WTC11 (cell line): Measurements from ENCODE around the gene MIDN. TPM values are rescaled to one million over a fixed set of nuclear protein-coding genes. Genes with fewer than 3 reads are reported as not detected.

Experiments used
- ATAC-seq: fragments of 200-7000 bp; cut with Tn5 transposase; 2 replicates; pipeline ENCODE4 v1.10.0; 2021; ENCODE audit warnings: mild to moderate bottlenecking, moderate library complexity
- CTCF ChIA-PET: fragments of 300-600 bp; sonication (Branson Sonifier 250); formaldehyde crosslinking; loops from one replicate; lab custom pipeline; 2021; ENCODE audit warnings: antibody characterized with exemption; lab: Charles Lee
- POLR2A ChIA-PET: fragments of 350-600 bp; sonication (Branson Sonifier 250); formaldehyde crosslinking; loops from one replicate; lab custom pipeline; 2021; ENCODE audit warnings: antibody characterized with exemption; lab: Charles Lee
- DNase-seq: peaks from one replicate; pipeline ENCODE4 v3.0.0; 2021; ENCODE audit warnings: low spot score
- H3K27ac Mint-ChIP-seq: 2 replicates; pipeline ENCODE4 v1.8.0; 2021; ENCODE audit warnings: mixed read lengths
- H3K27me3 Mint-ChIP-seq: 2 replicates; pipeline ENCODE4 v1.8.0; 2021; ENCODE audit warnings: low read depth, mild to moderate bottlenecking, moderate library complexity, mixed read lengths
- H3K36me3 Mint-ChIP-seq: 2 replicates; pipeline ENCODE4 v1.8.0; 2021; ENCODE audit warnings: mixed read lengths
- H3K4me1 Mint-ChIP-seq: 2 replicates; pipeline ENCODE4 v1.8.0; 2022; ENCODE audit warnings: mixed read lengths
- H3K4me3 Mint-ChIP-seq: 2 replicates; pipeline ENCODE4 v1.8.0; 2021; ENCODE audit warnings: mild to moderate bottlenecking, moderate library complexity, mixed read lengths
- H3K9me3 Mint-ChIP-seq: 2 replicates; pipeline ENCODE4 v1.8.0; 2021; ENCODE audit warnings: mixed read lengths
- CREB1 ChIP-seq: sonication (generic); formaldehyde crosslinking; IDR thresholded peaks from 2 replicates; pipeline ENCODE4 v1.8.0; 2023; ENCODE audit warnings: mild to moderate bottlenecking, missing genetic modification reagents
- CREM ChIP-seq: sonication (generic); formaldehyde crosslinking; IDR thresholded peaks from 2 replicates; pipeline ENCODE4 v1.8.1; 2022; ENCODE audit warnings: mild to moderate bottlenecking, missing genetic modification reagents, moderate library complexity
- ELF4 ChIP-seq: sonication (generic); formaldehyde crosslinking; IDR thresholded peaks from 2 replicates; pipeline ENCODE4 v1.8.1; 2022; ENCODE audit warnings: low read depth, mild to moderate bottlenecking, moderate library complexity, missing genetic modification reagents
- ESRRA ChIP-seq: sonication (generic); formaldehyde crosslinking; IDR thresholded peaks from 2 replicates; pipeline ENCODE4 v1.8.1; 2022; ENCODE audit warnings: mild to moderate bottlenecking, missing genetic modification reagents, borderline replicate concordance
- FOXJ3 ChIP-seq: sonication (generic); formaldehyde crosslinking; IDR thresholded peaks from 2 replicates; pipeline ENCODE4 v1.9.0; 2021; ENCODE audit warnings: missing genetic modification reagents, mild to moderate bottlenecking, borderline replicate concordance
- FOXP1 ChIP-seq: sonication (generic); formaldehyde crosslinking; IDR thresholded peaks from 2 replicates; pipeline ENCODE4 v1.8.0; 2022; ENCODE audit warnings: missing genetic modification reagents, mild to moderate bottlenecking, moderate library complexity, borderline replicate concordance
- GRHL2 ChIP-seq: fragments of 250-450 bp; sonication (Bioruptor Pico); IDR thresholded peaks from 2 replicates; pipeline ENCODE4 v1.8.0; 2022; ENCODE audit warnings: mild to moderate bottlenecking, moderate library complexity; ENCODE audit not compliant: insufficient replicate concordance, severe bottlenecking
- KAT7 ChIP-seq: sonication (generic); formaldehyde crosslinking; IDR thresholded peaks from 2 replicates; pipeline ENCODE4 v1.8.1; 2023; ENCODE audit warnings: missing genetic modification reagents, mild to moderate bottlenecking, borderline replicate concordance
- MYBL2 ChIP-seq: sonication (generic); formaldehyde crosslinking; IDR thresholded peaks from 2 replicates; pipeline ENCODE4 v1.8.1; 2023; ENCODE audit warnings: mild to moderate bottlenecking, moderate library complexity, missing genetic modification reagents
- NFATC4 ChIP-seq: fragments of 250-450 bp; sonication (Bioruptor Pico); IDR thresholded peaks from 2 replicates; pipeline ENCODE4 v1.9.0; 2021; ENCODE audit warnings: mild to moderate bottlenecking
- PRRX2 ChIP-seq: fragments of 250-450 bp; sonication (Bioruptor Pico); IDR thresholded peaks from 2 replicates; pipeline ENCODE4 v1.8.0; 2021; ENCODE audit warnings: mild to moderate bottlenecking
- RELA ChIP-seq: sonication (generic); formaldehyde crosslinking; IDR thresholded peaks from 2 replicates; pipeline ENCODE4 v1.8.1; 2022; ENCODE audit warnings: missing genetic modification reagents, mild to moderate bottlenecking, borderline replicate concordance
- RORB ChIP-seq: fragments of 250-450 bp; sonication (Bioruptor Pico); IDR thresholded peaks from 2 replicates; pipeline ENCODE4 v1.9.0; 2021; ENCODE audit warnings: mild to moderate bottlenecking
- SMAD3 ChIP-seq: sonication (generic); formaldehyde crosslinking; IDR thresholded peaks from 2 replicates; pipeline ENCODE4 v1.8.0; 2022; ENCODE audit warnings: missing genetic modification reagents, mild to moderate bottlenecking, borderline replicate concordance
- SOX15 ChIP-seq: fragments of 250-450 bp; sonication (Bioruptor Pico); IDR thresholded peaks from 2 replicates; pipeline ENCODE4 v1.9.0; 2021; ENCODE audit warnings: mild to moderate bottlenecking
- TEAD1 ChIP-seq: sonication (generic); formaldehyde crosslinking; IDR thresholded peaks from 2 replicates; pipeline ENCODE4 v1.8.0; 2022; ENCODE audit warnings: mild to moderate bottlenecking, missing genetic modification reagents
- TP53 ChIP-seq: sonication (generic); formaldehyde crosslinking; IDR thresholded peaks from 2 replicates; pipeline ENCODE4 v1.8.1; 2023; ENCODE audit warnings: mild to moderate bottlenecking, missing genetic modification reagents
- ZBTB21 ChIP-seq: sonication (generic); formaldehyde crosslinking; IDR thresholded peaks from 2 replicates; pipeline ENCODE4 v1.8.1; 2023; ENCODE audit warnings: mild to moderate bottlenecking, missing genetic modification reagents, borderline replicate concordance
- ZNF219 ChIP-seq: sonication (generic); formaldehyde crosslinking; IDR thresholded peaks from 2 replicates; pipeline ENCODE4 v1.8.0; 2023; ENCODE audit warnings: missing genetic modification reagents, mild to moderate bottlenecking, borderline replicate concordance
- total RNA-seq: library from RNA; stranded (reverse); gene quantifications from 3 replicates; pipeline ENCODE4 v1.2.3, GENCODE V29; 2021
- TF ChIP-seq, protein P1 (sequence below): sonication (generic); formaldehyde crosslinking; IDR thresholded peaks from 2 replicates; pipeline ENCODE4 v1.8.0; 2023; ENCODE audit warnings: missing genetic modification reagents, mild to moderate bottlenecking, borderline replicate concordance
- TF ChIP-seq, protein P2 (sequence below): sonication (generic); formaldehyde crosslinking; IDR thresholded peaks from 2 replicates; pipeline ENCODE4 v1.8.1; 2022; ENCODE audit warnings: low read depth, missing genetic modification reagents, borderline replicate concordance
- TF ChIP-seq, protein P3 (sequence below): sonication (generic); formaldehyde crosslinking; conservative IDR thresholded peaks from 2 replicates; pipeline ENCODE4 v1.8.1; 2023; ENCODE audit warnings: mild to moderate bottlenecking, low read depth, missing genetic modification reagents, moderate library complexity
- TF ChIP-seq, protein P4 (sequence below): fragments of 250-450 bp; sonication (Bioruptor Pico); IDR thresholded peaks from 2 replicates; pipeline ENCODE4 v1.9.0; 2021; ENCODE audit warnings: mild to moderate bottlenecking

Gene MIDN
- total RNA-seq, 1 experiment from 2014 or later: 189 TPM

DNA sequence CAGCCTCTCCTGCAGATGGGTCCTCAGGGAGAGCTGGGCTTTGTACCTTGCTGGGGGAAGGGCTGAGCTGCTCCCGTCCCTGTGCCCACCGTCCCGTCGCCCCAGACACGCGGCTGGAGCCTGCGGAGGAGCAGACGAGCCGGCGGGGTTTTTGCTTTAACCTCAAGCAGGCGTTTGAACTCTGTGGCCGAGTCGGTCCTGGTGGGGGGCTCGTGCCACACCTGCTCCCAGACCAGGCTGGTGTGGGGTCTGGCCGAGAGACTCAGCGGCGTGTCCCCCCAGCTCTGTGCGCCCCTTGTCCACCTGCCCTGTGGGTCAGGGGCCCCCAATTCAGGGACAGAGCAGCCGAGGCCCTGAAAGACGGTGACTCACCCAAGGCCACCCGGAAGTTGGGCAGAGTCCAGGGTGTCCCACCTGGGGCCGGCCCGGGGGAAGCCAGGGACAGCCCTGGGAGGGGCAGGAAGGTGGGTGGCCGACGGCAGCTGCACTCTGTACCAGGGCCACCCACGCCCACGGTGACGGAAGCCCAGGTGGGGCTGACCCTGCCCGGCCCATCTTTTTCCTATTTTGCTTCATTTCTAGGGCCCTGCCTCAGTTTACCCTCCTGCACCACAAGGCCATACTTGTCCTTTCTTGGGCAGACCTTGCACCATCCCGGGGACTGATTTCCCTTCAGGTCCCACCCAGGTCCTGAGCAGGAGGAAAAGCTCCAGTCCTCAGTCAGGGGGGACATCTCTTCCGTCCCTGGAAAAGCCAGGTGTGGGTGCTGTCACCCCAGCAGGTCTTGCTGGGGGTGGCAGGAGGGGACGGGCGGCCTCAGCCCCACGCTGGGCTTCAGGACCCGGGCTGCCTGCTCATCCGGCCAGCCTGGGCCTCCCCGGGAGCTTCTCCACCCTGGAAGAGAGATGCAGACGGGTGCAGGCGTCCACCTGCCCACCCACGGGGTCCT lies 42.6 kb downstream of the MIDN start:
- no peak for TF ChIP-seq SMAD3 (CRISPR knock-in tag)
- no peak for TF ChIP-seq PRRX2 (CRISPR knock-in tag)
- no peak for TF ChIP-seq FOXP1 (CRISPR knock-in tag)
- no peak for TF ChIP-seq SOX15
- TF ChIP-seq ELF4 (CRISPR knock-in tag): no peak
- TF ChIP-seq CREM (CRISPR knock-in tag): no peak
- no peak for TF ChIP-seq RELA (CRISPR knock-in tag)
- TF ChIP-seq CREB1: no peak
- TF ChIP-seq, protein P1, sequence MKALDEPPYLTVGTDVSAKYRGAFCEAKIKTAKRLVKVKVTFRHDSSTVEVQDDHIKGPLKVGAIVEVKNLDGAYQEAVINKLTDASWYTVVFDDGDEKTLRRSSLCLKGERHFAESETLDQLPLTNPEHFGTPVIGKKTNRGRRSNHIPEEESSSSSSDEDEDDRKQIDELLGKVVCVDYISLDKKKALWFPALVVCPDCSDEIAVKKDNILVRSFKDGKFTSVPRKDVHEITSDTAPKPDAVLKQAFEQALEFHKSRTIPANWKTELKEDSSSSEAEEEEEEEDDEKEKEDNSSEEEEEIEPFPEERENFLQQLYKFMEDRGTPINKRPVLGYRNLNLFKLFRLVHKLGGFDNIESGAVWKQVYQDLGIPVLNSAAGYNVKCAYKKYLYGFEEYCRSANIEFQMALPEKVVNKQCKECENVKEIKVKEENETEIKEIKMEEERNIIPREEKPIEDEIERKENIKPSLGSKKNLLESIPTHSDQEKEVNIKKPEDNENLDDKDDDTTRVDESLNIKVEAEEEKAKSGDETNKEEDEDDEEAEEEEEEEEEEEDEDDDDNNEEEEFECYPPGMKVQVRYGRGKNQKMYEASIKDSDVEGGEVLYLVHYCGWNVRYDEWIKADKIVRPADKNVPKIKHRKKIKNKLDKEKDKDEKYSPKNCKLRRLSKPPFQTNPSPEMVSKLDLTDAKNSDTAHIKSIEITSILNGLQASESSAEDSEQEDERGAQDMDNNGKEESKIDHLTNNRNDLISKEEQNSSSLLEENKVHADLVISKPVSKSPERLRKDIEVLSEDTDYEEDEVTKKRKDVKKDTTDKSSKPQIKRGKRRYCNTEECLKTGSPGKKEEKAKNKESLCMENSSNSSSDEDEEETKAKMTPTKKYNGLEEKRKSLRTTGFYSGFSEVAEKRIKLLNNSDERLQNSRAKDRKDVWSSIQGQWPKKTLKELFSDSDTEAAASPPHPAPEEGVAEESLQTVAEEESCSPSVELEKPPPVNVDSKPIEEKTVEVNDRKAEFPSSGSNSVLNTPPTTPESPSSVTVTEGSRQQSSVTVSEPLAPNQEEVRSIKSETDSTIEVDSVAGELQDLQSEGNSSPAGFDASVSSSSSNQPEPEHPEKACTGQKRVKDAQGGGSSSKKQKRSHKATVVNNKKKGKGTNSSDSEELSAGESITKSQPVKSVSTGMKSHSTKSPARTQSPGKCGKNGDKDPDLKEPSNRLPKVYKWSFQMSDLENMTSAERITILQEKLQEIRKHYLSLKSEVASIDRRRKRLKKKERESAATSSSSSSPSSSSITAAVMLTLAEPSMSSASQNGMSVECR (CRISPR knock-in tag): no peak
- TF ChIP-seq, protein P2, sequence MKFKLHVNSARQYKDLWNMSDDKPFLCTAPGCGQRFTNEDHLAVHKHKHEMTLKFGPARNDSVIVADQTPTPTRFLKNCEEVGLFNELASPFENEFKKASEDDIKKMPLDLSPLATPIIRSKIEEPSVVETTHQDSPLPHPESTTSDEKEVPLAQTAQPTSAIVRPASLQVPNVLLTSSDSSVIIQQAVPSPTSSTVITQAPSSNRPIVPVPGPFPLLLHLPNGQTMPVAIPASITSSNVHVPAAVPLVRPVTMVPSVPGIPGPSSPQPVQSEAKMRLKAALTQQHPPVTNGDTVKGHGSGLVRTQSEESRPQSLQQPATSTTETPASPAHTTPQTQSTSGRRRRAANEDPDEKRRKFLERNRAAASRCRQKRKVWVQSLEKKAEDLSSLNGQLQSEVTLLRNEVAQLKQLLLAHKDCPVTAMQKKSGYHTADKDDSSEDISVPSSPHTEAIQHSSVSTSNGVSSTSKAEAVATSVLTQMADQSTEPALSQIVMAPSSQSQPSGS (CRISPR knock-in tag): no peak
- no peak for TF ChIP-seq TP53 (CRISPR knock-in tag)
- TF ChIP-seq RORB (CRISPR knock-in tag): no peak
- no peak for TF ChIP-seq ESRRA (CRISPR knock-in tag)
- TF ChIP-seq GRHL2 (CRISPR knock-in tag): no peak
- no peak for TF ChIP-seq NFATC4 (CRISPR knock-in tag)
- TF ChIP-seq TEAD1 (CRISPR knock-in tag): no peak
- Mint-ChIP-seq H3K4me3 (no peak overlapping the region), H3K36me3 (no peaks in the 10 kb centered on the region), H3K4me1 (peaks cover 5% of the 10 kb centered on the region; the same call in 1 of the 2 replicates), H3K27ac (no peak overlapping the region), H3K9me3 (no peaks in the 10 kb centered on the region), H3K27me3 (peaks cover 12% of the 10 kb centered on the region)
- ATAC-seq (no peak), DNase-seq (no peak)
- POLR2A ChIA-PET: no interaction called here
- CTCF ChIA-PET: interaction anchor here (0.9 to 1.4 kb wide), 3 partner anchors 20 to 46 kb away, joined by 3 to 5 read pairs (median 3); no protein-coding TSS in a partner anchor

DNA sequence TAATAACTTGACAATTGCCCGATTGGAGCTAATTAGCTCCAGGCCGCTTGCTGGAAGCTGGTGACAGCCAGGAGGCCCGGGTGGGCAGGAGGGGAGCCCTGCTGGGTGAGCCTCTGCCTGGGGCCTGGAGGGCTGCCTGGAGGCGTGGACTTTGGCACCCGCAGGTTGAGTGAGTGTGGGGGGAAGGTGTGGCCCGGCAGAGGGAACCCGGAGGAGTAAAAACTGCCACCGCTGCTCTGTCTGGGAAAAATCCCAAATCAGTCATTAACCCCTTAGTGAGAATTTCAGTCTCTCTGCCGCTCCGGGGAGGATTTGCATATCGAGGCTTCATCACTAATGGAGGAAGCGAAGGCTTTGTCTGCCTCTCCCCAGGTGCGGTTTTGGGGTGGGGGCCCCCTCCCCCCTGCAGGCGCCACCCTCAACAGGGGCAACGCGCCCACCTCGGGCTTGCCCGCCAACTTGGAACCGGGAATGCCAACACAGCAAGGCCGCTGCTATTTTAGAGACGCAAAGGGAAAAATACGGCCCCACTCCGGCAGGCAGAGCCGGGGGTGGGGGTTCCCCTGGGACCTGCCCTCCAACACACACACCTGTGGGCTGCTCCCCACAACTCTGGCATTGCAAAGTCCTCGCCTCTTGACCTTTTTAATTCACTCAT lies 43.5 kb downstream of the MIDN start:
- Mint-ChIP-seq H3K4me3 (no peak overlapping the region), H3K27me3 (peaks cover 8% of the 10 kb centered on the region), H3K9me3 (no peaks in the 10 kb centered on the region), H3K27ac (no peak overlapping the region), H3K4me1 (peaks cover 3% of the 10 kb centered on the region; the same call in 1 of the 2 replicates), H3K36me3 (no peaks in the 10 kb centered on the region)
- ChIA-PET POLR2A (no interaction called here), CTCF (interaction anchor here (0.9 to 1.2 kb wide), 2 partner anchors 19 to 25 kb away, joined by 3 to 5 read pairs; no protein-coding TSS in a partner anchor)
- ATAC-seq: no peak
- no peak for DNase-seq
- no peak for TF ChIP-seq KAT7
- TF ChIP-seq ZBTB21 (CRISPR knock-in tag): no peak
- TF ChIP-seq ZNF219 (CRISPR knock-in tag): no peak
- TF ChIP-seq, protein P3, sequence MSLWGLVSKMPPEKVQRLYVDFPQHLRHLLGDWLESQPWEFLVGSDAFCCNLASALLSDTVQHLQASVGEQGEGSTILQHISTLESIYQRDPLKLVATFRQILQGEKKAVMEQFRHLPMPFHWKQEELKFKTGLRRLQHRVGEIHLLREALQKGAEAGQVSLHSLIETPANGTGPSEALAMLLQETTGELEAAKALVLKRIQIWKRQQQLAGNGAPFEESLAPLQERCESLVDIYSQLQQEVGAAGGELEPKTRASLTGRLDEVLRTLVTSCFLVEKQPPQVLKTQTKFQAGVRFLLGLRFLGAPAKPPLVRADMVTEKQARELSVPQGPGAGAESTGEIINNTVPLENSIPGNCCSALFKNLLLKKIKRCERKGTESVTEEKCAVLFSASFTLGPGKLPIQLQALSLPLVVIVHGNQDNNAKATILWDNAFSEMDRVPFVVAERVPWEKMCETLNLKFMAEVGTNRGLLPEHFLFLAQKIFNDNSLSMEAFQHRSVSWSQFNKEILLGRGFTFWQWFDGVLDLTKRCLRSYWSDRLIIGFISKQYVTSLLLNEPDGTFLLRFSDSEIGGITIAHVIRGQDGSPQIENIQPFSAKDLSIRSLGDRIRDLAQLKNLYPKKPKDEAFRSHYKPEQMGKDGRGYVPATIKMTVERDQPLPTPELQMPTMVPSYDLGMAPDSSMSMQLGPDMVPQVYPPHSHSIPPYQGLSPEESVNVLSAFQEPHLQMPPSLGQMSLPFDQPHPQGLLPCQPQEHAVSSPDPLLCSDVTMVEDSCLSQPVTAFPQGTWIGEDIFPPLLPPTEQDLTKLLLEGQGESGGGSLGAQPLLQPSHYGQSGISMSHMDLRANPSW (CRISPR knock-in tag): no peak
- no peak for TF ChIP-seq NFATC4 (CRISPR knock-in tag)
- TF ChIP-seq, protein P4, sequence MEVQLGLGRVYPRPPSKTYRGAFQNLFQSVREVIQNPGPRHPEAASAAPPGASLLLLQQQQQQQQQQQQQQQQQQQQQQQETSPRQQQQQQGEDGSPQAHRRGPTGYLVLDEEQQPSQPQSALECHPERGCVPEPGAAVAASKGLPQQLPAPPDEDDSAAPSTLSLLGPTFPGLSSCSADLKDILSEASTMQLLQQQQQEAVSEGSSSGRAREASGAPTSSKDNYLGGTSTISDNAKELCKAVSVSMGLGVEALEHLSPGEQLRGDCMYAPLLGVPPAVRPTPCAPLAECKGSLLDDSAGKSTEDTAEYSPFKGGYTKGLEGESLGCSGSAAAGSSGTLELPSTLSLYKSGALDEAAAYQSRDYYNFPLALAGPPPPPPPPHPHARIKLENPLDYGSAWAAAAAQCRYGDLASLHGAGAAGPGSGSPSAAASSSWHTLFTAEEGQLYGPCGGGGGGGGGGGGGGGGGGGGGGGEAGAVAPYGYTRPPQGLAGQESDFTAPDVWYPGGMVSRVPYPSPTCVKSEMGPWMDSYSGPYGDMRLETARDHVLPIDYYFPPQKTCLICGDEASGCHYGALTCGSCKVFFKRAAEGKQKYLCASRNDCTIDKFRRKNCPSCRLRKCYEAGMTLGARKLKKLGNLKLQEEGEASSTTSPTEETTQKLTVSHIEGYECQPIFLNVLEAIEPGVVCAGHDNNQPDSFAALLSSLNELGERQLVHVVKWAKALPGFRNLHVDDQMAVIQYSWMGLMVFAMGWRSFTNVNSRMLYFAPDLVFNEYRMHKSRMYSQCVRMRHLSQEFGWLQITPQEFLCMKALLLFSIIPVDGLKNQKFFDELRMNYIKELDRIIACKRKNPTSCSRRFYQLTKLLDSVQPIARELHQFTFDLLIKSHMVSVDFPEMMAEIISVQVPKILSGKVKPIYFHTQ (CRISPR knock-in tag): no peak
- TF ChIP-seq FOXJ3 (CRISPR knock-in tag): no peak
- TF ChIP-seq MYBL2 (CRISPR knock-in tag): no peak
